NCI-H69 (cell line): Measurements from ENCODE around the gene PCDHGA3.
"Not testable (repeated sequence)": the region's sequence is repeated elsewhere in the genome, so short reads cannot be mapped to it uniquely, and the experiment has no call there.

Source experiments
- DNase-seq: peaks from one replicate; lab custom pipeline; 2025; lab: John Stamatoyannopoulos, UW

The PCDHGA3 gene

DNA sequence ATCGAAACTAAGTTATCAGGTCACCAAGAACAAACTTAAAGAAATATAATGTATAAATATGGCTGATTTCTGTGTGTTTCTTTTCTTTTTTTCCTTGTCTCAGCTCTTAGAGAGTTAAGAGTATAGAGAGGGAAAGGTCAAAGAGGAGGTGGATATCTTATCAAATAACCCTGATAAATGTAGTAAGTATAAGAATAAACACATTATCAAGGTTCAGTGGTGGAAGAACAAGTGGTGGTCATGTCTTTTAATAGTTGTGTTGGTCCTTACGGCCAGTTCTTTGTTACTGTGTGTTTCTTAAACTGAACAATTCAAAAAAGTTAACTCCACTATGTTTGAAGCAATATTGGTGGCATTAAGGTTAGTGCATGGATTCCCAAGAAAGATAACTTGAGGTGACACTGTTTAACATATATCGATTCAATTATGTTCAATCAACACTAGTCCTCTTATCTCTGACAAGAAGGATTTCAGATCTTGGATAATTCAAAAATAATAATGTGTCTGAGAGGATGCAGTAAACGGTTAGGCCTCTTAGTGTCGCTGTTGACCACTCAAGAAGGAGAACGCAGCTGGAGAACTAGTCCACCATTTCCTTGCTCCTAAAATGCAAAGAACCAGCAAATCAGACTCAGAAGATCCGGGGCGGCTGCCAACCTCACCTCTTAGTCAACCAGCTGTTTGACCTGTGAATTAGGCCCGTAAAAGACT lies at the start of gene PCDHGA3:
Gene PCDHGA3, plus strand, starts transcription at position 588 of the 711 bp plus-strand sequence. CDS start 205 bp downstream, outside the sequence.
- DNase-seq = peak; percentile 6

DNA sequence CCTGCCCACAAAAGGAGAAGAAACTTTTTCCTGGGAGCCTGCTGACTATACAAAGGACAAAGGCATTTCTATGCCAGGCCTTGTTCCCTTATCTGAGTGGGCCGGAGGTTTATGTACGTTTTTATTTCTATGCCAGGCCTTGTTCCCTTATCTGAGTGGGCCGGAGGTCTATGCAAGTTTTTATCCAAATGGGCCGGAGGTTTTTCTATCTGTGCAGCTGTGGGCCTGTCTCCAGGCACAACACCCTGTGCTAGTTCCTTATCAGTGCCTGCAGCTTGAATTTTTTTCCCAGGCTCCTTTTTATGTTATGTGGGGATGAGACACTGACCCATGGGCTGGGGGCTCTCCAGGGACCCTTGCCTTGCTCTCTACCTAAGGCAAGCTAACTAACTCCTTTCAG lies 45.3 kb upstream of the PCDHGA3 start:
- no peak for DNase-seq

DNA sequence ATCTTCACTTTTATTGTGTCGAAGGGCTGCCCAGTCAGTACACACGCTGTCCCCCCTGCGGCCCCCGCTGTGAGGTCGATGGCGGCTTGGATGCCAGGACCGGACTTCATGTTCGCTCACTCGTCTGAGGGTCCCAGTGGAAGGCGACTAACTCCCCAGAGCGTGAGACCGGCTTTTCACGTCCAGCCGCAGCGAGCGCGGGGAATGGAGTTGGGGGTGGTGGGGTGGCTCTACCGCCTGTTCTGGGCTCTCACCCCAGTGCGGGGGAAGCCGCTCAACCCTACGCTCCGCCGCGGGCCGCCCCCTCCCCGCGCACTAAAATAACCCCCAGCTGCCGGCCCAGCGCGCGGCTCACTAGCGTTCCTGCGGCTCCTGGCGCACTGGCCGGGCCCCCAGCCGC lies 39.9 kb upstream of the PCDHGA3 start, which contains the start of gene SLC25A2:
Gene SLC25A2, minus strand, starts transcription at position 294 of the 400 bp plus-strand sequence. Its CDS starts 184 bp downstream, at position 110.
- no peak for DNase-seq

DNA sequence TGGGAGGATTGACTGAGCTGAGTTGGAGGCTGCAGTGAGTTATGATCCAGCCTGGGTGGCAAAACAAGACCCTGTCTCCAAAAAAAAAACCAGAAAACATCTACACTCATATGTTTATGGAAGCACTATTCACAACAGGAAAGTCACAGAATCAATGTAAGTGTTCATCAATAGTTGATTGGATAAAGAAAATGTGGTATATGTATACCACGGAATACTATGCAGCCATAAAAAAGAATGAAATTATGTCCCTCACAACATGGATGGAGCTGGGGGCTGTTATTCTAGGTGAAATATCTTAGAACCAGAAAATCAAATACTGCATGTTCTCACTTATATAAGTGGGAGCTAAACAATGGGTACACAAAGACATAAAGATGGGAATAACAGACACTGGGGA lies 37.0 kb upstream of the PCDHGA3 start:
- no peak for DNase-seq

DNA sequence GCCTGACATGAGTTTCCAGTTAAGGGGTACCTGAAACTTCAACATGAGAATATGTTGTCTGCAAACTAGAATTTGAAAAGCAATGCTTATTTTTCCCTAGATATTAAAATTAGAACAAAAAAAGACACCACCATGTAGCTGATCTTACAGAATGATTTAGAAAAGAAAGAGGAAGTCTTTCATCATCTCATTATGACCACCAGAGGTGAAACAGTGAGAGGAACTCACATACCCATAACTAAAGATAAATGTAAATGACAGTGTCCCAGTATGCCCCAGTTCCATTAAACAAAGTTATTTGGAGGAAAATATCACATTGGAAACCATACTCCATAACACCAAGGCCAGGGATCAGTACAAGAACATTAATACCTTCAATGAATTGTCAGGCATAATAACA lies 29.9 kb upstream of the PCDHGA3 start:
- no peak for DNase-seq

DNA sequence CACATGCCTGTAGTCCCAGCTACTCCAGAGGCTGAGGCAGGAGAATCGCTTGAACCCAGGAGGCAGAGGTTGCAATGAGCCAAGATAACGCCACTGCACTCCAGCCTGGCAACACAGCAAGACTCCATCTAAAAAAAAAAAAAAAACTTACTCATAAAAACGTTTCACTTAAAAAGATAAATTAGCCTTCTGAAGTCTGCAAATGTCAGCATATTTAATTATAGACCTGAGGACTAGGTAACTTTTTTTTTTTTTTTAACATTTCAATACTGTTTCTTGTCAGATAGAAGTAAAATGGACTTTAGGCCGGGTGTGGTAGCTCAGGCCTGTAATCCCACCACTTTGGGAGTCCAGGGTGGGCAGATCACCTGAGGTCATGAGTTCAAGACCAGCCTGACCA lies 26.7 kb upstream of the PCDHGA3 start:
- not testable (repeated sequence) for DNase-seq

DNA sequence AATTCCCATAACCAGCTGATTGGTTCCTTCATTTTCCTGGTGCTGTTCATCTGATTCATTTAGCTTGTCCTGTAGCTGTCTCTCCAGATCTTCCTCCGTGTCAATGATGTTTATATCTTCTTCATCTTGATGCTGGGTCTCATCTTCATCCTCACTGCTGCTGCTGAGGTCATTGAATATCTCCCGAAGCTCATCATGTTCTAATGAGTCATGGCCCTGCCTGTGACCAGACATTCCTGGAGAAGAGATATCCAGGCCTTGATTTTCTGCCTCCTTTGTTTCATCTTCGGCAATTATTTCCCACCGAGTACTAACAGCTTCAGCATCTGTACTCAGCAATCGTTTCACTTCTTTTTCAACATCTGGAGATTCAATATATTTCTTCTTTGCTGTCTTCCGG lies 24.4 kb upstream of the PCDHGA3 start:
- DNase-seq = no peak

DNA sequence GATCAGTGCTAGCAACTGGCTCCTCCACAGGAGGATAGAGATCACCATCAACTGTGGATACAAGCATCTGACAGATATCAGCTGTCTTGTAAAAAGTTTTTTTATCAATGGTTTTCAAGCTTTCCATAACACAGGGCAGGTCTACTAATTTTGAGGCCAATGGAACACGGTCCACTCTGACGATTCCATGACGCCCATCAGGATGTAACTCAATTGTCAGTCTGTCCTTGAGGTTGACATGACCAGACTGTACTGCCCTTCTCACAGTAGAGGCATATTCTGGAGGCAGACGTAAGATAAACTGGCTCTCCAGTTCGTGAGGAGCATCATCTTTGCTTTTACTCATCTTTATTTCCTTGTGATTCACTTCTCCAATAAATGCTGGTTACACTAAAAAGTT lies 23.9 kb upstream of the PCDHGA3 start:
- DNase-seq = no peak

DNA sequence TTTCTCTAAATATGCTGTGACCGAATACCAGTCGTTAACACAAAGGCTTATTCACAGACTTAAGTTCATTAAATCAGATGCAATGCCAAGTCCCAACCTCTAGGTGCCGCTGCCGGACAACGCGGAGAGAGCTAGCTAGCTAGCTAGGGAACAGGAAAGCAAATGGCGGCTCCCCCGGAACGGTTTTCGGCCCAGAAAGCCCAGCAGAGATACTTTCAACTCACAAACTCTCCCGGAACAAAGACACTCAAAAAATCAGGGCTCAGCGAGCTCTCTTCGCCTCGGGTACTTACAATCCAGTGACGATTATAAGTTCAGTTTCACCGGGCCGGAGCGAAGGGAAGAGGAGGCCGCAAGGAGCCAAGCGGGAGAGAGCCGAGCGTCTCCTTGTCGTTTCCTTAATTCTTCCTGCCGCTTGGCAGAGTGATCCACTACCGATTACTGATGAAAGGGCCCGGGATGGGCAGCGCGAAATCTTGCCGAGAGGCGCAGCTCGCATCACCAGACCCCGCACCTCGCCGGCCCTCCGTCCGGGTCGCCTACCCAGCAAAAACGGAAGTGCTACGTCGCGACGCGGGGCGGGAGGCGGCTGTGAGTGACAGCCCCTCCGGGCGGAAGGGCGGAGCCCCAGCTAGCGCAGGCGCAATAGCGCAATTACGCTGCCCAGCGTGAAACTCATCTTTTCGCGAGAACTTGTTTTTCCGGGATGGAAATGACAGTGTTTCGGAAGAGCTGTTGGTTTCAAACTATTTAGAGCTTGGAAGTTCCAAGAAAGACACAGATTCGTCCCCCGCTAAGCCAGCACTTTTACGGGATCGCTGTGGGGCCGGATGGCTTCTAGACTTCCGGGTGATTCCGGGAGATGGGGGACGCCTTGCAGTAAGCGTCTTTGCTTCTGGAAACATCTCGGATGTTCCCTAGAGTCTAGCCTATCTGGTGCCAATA lies 23.1 kb upstream of the PCDHGA3 start, which contains the start of gene TAF7:
Gene TAF7, minus strand, starts transcription at position 560 of the 945 bp plus-strand sequence. CDS start 740 bp downstream, outside the sequence.
- DNase-seq = peak; percentile 96

DNA sequence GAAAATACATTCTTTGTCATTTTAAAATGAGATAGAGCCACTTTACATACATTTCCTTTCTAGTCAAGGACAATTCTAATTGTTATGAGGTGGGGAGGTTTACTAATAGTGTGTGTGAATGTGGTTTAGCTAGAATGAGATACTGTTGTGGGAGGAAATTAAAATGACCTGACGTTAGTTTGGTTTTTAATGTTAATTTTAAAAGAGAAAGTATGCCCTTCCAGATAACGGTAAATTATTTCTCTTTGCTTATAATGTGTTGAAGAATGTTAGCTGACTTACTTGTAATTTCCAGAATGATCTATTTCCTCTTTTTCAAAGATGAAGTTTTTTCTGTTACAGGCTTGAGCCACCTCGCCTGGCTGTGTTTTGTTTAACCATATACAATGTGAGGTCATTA lies 21.4 kb upstream of the PCDHGA3 start:
- no peak for DNase-seq

DNA sequence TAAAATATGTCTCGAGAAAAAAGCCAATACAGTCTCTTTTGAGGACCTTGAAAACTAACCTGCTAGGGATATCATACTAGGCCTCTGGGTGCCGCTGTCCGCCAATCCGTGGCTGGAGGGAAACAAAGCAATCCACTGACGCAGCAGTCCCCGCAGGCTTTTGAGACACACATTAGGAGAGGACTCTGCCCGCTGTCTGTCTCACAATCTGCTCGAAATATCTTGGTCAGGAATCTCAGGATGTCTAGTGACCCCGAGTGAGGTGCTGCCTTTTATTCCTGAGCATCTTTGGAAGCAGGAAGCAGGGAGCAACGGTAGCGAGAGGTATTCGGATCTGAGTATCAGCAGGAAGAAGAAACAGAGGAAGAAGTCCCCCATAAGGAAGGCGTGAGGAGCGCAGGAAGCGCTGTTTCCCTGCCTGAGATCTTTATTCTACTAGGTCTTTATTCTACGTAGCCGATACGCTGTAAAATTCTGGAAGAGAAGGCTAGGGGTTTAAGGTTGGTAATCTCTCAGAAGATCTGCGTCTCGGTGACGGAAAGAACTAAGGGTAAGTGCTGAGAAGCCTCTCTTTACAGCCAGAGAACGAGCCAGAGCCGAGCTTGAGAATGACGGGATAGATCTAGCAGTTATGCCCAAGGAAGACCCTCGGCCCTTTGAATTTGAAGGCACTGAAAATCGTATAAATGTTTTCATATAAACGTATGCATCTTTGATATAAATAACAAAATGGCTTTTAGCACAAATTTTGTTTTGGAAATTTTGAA lies 17.4 kb upstream of the PCDHGA3 start:
- peak; percentile 88 for DNase-seq

DNA sequence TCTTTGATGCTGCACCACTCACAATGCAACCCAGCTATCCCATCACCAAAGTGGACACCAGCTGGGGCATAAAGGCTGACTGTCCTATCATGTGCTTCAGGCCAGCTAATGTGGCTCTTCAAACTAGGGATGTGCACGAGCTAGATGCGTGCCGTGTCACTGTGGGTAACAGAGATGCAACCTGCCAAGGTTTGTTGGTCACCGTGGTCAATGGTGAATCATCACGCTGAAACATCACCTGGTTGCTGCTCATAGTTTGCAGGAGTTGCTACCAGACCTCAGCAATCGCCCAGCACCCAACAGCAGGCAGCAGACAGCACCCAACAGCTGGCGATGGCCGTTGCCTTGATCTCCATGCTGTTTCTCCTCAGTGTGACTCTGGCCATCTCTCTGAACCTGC lies 15.4 kb upstream of the PCDHGA3 start:
- DNase-seq = no peak

DNA sequence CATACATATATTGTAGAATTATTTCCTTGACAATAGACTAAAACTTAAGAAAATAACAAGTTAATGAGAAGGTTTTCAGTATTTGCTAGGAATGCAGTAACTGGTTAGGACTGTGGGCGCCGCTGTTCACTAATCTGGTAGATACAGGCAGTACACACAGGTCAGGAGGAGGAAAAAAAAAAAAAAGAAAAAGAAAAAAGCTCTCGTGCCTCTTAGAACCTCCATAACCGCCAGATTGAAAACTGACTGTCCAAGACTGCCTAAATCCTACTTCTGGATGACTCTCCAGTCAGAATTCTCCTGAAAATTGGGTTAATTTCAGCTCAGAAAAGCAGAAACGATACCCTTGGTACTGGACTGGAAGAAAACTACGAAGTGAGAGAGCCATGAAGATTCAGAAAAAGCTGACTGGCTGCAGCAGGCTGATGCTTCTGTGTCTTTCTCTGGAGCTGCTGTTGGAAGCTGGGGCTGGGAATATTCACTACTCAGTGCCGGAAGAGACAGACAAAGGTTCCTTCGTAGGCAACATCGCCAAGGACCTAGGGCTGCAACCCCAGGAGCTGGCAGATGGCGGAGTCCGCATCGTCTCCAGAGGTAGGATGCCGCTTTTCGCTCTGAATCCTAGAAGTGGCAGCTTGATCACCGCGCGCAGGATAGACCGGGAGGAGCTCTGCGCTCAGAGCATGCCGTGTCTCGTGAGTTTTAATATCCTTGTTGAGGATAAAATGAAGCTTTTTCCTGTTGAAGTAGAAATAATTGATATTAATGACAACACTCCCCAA lies 13.1 kb upstream of the PCDHGA3 start, which contains the start of gene PCDHGA1:
Gene PCDHGA1, plus strand, starts transcription at position 216 of the 782 bp plus-strand sequence.
- peak; percentile 61 for DNase-seq

DNA sequence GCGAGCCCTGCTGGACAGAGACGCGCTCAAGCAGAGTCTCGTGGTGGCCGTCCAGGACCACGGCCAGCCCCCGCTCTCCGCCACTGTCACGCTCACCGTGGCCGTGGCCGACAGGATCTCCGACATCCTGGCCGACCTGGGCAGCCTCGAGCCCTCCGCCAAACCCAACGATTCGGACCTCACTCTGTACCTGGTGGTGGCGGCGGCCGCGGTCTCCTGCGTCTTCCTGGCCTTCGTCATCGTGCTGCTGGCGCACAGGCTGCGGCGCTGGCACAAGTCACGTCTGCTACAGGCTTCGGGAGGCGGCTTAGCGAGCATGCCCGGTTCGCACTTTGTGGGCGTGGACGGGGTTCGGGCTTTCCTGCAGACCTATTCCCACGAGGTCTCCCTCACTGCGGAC lies 11.1 kb upstream of the PCDHGA3 start:
- not testable (repeated sequence) for DNase-seq

DNA sequence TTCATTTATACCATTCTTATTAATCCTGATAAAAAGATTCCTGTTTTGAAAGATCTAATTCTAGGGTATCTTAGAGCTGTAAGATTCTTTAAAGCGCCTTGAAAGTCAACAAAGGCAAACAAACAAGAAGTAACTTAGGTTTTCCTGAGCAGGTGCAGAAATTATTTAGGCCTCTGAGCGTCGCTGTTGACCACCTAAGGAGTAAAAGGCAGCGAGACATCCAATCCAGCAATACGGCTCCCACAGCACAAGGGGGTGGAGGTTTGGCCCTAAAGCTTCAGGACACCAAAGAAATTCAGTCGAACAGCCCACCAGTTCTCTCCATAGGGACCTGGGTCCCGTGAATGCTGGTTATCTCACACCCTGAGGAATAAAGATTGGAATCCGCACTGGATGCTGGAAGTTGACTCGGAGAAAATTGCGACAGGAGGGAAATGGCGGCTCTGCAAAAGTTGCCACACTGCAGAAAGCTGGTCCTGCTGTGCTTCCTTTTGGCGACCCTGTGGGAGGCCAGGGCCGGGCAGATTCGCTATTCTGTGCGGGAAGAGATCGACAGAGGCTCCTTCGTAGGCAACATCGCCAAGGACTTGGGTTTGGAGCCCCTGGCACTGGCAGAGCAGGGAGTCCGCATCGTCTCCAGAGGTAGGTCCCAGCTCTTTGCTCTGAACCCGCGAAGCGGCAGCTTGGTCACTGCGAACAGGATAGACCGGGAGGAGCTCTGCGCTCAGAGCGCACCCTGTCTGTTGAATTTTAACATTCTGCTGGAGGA lies 4.9 kb upstream of the PCDHGA3 start, which contains the start of gene PCDHGA2:
Gene PCDHGA2, plus strand, starts transcription at position 223 of the 769 bp plus-strand sequence.
- peak; percentile 44 for DNase-seq

DNA sequence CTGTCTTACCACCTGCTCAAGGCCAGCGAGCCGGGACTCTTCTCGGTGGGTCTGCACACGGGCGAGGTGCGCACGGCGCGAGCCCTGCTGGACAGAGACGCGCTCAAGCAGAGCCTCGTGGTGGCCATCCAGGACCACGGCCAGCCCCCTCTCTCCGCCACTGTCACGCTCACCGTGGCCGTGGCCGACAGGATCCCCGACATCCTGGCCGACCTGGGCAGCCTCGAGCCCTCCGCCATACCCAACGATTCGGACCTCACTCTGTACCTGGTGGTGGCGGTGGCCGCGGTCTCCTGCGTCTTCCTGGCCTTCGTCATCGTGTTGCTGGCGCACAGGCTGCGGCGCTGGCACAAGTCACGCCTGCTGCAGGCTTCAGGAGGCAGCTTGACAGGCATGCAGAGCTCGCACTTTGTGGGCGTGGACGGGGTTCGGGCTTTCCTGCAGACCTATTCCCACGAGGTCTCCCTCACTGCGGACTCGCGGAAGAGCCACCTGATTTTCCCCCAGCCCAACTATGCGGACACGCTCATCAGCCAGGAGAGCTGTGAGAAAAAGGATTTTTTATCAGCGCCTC lies 2.8 kb upstream of the PCDHGA3 start:
- not testable (repeated sequence) for DNase-seq

DNA sequence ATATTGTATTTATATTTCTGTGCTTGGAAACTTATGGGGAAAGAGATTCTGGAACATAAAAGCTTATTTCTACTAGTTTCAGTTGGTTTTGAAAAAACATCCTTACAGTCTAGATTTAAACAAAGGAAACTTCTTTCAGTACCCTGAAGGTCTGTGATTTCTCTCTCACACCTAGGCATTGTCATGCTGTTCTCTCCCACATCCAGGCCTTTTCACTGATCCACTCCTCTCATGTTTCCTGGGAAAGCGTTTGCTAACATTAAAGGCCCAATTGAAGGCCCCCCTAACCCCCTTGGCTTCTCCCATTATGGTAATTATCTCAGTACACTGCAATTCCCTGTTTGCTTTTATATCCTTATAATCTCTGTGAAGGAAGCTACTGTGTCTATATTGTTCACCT lies 856 bp upstream of the PCDHGA3 start:
- DNase-seq = peak; percentile 4

DNA sequence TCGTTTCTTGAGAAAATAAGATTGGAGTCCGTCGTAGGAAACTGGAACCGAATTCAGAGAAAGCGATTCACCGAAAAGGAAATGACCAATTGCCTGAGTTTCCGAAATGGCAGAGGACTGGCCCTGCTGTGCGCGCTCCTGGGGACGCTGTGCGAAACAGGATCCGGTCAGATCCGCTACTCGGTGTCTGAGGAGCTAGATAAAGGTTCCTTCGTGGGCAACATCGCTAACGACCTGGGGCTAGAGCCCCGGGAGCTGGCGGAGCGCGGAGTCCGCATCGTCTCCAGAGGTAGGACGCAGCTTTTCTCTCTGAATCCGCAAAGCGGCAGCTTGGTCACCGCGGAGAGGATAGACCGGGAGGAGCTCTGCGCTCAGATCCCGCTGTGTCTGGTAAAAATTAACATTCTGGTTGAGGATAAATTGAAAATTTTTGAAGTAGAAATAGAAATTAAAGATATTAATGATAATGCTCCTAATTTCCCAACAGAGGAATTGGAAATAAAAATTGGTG lies 379 bp downstream of the PCDHGA3 start:
- no peak for DNase-seq

DNA sequence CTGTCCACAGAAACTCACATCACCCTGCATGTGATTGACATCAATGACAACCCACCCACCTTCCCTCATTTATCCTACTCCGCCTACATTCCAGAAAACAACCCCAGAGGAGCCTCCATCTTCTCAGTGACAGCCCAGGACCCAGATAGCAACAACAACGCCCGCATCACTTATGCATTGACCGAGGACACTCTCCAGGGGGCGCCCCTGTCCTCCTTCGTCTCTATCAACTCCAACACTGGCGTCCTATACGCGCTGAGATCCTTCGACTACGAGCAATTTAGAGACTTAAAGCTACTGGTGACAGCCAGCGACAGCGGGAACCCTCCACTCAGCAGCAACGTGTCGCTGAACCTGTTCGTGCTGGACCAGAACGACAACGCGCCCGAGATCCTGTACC lies 1.7 kb downstream of the PCDHGA3 start:
- DNase-seq = no peak

DNA sequence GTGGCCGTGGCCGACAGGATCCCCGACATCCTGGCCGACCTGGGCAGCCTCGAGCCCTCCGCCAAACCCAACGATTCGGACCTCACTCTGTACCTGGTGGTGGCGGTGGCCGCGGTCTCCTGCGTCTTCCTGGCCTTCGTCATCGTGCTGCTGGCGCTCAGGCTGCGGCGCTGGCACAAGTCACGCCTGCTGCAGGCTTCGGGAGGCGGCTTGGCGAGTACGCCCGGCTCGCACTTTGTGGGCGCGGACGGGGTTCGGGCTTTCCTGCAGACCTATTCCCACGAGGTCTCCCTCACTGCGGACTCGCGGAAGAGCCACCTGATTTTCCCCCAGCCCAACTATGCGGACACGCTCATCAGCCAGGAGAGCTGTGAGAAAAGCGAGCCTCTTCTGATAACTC lies 2.4 kb downstream of the PCDHGA3 start:
- DNase-seq = not testable (repeated sequence)
